ENCODE results near the gene RNU7-1. TPM values are rescaled to one million over a fixed set of nuclear protein-coding genes. Genes with fewer than 3 reads are reported as not detected.

Gene RNU7-1
- total and polyA plus RNA-seq, 9 of the 15 experiments (the other 6 are each of a cell fraction or from before 2014, with no cell fraction given): not detected

GRCh38 chr12:6961695-6962284 is 18.2 kb downstream of the RNU7-1 start (continued):
- TF ChIP-seq STAG1 (CRISPR knock-in tag; IDR thresholded peaks at IDR 0.05; ENCODE audit: borderline replicate concordance) (no peak), RAD21 (CRISPR knock-in tag; conservative IDR thresholded peaks at IDR 0.05 in 1 of 2, IDR thresholded peaks at IDR 0.05 in 1 of 2) (peak; percentile 18 to 22; a peak in 3 of 4 replicates), SNRNP70 (optimal IDR thresholded peaks at IDR 0.05; ENCODE audit: low read depth, low read length) (no peak), ZNF780A (CRISPR knock-in tag; IDR thresholded peaks at IDR 0.05) (no peak), EGR1 (conservative IDR thresholded peaks at IDR 0.05) (peak; percentile 16; the same call in 1 of the 2 replicates), FOSL1 (tag; conservative IDR thresholded peaks at IDR 0.05) (peak; percentile 65), POLR2AphosphoS2 (IDR thresholded peaks at IDR 0.05; ENCODE audit: low read length) (no peak), ZNF217 (CRISPR knock-in tag; IDR thresholded peaks at IDR 0.05) (no peak), ZNF316 (IDR thresholded peaks at IDR 0.05) (peak; percentile 96), FIP1L1 (IDR thresholded peaks at IDR 0.05; ENCODE audit: low read depth, low read length, poor library complexity, severe bottlenecking) (no peak), NKRF (IDR thresholded peaks at IDR 0.05; ENCODE audit: borderline replicate concordance) (0 out of 2 replicates have a peak, but pooled peaks have one; percentile 22), HIVEP1 (CRISPR knock-in tag; IDR thresholded peaks at IDR 0.05) (no peak), ZEB2 (IDR thresholded peaks at IDR 0.05) (no peak), TAF9B (IDR thresholded peaks at IDR 0.05; ENCODE audit: partially characterized antibody) (peak; percentile 60), ZNF696 (CRISPR knock-in tag; conservative IDR thresholded peaks at IDR 0.05) (no peak), ZNF311 (CRISPR knock-in tag; IDR thresholded peaks at IDR 0.05) (no peak), ZNF197 (CRISPR knock-in tag; IDR thresholded peaks at IDR 0.05; ENCODE audit: low read depth) (no peak), GATAD2B (IDR thresholded peaks at IDR 0.05; ENCODE audit: borderline replicate concordance) (no peak), KDM4B (IDR thresholded peaks at IDR 0.05; ENCODE audit: borderline replicate concordance in 2 of 2, low read depth in 1 of 2) (peak in 1 of 2 experiments; percentile 47; a peak in 1 of 4 replicates), JUN (IDR thresholded peaks at IDR 0.05; ENCODE audit: borderline replicate concordance, low read depth, low read length) (peak; percentile 7; the same call in 1 of the 2 replicates), JUN (CRISPR knock-in tag; IDR thresholded peaks at IDR 0.05; ENCODE audit: borderline replicate concordance) (no peak), NR3C1 (CRISPR knock-in tag; IDR thresholded peaks at IDR 0.05) (no peak), HDAC2 (IDR thresholded peaks at IDR 0.05) (0 out of 2 replicates have a peak, but pooled peaks have one; percentile 42), PML (IDR thresholded peaks at IDR 0.05; ENCODE audit: low read length) (peak; percentile 50; the same call in 1 of the 2 replicates), POLR2G (IDR thresholded peaks at IDR 0.05; ENCODE audit: low read depth, low read length) (peak; percentile 76; the same call in 1 of the 2 replicates), CGGBP1 (CRISPR knock-in tag; IDR thresholded peaks at IDR 0.05) (no peak)
- TF ChIP-seq, protein P1, sequence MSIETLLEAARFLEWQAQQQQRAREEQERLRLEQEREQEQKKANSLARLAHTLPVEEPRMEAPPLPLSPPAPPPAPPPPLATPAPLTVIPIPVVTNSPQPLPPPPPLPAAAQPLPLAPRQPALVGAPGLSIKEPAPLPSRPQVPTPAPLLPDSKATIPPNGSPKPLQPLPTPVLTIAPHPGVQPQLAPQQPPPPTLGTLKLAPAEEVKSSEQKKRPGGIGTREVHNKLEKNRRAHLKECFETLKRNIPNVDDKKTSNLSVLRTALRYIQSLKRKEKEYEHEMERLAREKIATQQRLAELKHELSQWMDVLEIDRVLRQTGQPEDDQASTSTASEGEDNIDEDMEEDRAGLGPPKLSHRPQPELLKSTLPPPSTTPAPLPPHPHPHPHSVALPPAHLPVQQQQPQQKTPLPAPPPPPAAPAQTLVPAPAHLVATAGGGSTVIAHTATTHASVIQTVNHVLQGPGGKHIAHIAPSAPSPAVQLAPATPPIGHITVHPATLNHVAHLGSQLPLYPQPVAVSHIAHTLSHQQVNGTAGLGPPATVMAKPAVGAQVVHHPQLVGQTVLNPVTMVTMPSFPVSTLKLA (conservative IDR thresholded peaks at IDR 0.05): peak in 1 of 2 experiments; percentile 69; a peak in 2 of 4 replicates

All from K562 (cell line).